GM18868 (cell line): ENCODE measurements around the gene MAP2K2.

Source experiments
- ATAC-seq: cut with Tn5 transposase; IDR thresholded peaks from one replicate; pipeline ENCODE4 v1.9.1; 2021; ENCODE audit warnings: mild to moderate bottlenecking, moderate library complexity; ENCODE audit not compliant: unreplicated experiment

Gene MAP2K2

DNA sequence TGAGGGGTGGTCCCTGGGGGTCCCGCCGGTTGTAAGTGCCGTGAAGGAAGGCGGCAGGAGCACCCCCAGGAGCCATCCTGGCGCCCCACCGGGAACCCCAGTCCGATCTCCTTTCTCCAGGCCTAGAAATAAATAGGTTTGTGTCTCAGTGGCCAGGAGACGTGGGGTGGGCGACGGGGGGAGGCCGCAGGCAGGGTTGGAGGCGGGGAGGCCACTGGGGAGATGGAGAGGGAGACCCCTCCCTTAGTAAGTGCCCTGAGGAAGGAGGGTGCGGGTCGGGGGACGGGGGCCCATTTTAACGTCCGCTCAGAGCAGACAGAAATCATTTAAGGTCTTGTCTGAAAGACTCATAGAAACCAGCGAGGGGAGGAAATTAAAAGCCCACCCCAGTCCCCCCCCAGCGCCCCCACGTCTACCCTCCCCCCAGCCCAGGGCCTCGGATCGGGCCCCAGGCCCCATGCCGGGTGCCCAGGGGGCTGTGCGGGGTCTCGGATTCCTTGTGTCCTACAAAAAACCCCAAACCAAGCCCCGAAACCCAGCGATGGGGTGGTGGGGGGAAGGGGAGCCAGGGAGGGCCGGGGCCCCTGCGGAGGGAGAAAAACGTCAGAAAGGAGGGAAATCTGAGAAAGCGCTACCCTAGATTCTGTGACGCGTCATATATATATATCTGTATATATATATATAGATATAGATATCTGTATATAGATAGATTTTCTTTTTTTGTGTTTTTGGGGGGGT is 76.8 kb downstream of the MAP2K2 start:
- ATAC-seq: no peak

DNA sequence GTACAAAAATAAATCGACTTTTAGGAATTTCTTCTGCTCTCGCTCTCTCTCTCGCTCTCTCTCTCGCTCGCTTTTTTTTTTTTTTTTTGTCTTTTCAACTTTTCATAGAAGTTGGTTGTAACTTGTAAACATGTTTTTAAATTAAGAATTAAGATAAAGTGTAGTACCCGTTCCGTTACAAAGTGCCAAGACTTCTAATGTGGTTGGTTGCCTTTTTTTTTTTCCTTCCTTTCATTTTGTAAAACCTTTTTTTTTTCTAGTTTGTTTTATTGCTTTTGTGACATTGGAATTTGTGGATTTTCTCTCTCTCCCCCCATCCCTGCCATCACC is 77.6 kb downstream of the MAP2K2 start:
- ATAC-seq: no peak

DNA sequence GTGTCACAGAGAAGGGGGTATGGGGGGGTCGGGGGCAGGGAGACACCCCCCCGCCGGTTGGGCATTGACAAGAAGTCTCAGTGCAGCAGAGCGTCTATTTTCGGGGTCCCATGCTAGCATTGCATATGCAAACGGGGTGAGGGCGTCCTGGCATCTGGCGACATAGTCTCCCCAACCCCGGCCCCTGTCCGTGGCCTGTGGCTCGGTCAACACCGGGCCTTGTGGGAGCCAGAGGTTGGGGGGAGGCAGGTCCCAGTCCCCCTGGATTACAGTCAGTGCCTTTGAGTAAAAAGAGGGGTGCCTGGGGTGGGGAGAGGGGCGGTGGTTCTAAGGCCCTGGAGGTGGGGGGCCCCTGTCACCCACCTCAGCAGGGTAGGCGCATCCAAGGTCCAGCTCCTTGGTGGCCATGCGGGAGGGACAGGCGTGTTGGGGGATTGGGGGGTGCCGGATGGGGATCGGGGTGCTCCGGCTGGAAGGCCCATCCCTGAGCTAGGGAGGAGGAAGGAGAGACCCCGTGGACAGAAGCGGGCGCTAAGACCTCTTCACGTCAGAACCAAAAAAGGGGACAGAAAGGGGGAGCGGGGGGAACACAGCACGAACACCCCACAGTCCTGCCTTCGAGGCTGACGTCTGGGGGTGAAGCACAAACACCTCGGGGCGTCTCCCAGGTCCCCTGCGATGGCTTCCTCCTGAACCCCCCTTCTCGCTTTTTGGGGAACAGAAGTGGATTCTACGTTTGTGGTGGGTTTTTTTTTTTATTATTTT is 78.1 kb downstream of the MAP2K2 start:
- ATAC-seq: no peak

DNA sequence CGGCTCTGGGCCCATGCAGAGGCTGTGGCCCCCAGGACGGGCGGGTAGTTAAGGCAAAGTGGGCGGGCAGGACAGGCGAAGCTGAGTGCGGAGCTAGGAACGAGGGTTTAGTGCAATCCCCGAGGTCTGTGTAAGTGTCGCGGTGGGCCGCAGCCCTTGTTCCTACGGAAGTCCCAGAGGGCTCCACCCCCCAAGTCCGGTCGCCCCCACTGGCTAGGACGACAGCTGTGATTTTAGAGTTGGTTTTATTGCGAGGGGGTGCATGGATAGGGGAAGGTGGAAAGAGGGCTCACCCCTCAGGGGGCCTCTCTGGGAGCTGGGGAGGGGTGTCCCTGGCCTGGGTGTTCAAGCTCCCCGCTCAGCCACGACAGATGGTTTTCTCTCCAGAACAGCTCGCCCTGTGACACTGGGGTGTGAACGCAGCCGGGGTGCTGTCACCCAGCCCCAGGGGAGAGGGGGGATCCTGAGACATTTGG is 78.9 kb downstream of the MAP2K2 start:
- ATAC-seq: no peak

DNA sequence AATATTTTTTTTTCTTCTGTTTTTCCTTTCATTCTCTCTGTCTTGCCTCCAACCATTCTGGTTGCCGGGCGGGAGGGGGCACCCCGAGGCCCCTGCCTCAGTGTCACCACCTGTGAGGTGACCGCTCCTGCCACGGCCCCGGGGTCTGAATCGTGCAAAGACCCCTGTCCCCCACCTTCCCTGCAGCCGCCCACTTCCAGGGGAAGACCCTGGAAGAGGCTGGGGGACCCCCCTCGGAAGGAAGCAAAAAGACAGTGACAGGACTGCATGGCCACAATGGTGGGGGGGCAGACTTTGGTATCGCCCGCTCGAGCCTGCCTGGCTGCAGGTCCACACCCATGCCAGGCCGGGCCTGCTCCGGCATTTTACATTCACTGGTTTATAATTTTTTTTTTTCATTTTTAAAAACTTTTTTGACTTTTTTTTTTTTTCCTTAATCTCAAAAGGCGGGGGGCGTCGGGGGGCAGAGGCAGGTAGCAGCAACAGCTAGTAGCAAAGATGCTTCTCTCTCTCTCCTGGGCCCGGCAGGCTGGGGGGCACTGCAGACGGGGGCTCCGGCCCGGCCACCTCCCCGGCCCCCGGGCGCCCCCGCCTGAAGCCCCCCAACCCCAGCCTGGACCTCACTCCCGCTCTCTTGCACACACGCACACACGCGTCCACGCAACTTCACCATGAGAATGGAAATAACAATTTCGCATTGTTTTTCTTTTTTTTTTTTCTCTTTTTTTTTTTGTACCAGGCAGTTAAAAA is 79.8 kb downstream of the MAP2K2 start:
- no peak for ATAC-seq

DNA sequence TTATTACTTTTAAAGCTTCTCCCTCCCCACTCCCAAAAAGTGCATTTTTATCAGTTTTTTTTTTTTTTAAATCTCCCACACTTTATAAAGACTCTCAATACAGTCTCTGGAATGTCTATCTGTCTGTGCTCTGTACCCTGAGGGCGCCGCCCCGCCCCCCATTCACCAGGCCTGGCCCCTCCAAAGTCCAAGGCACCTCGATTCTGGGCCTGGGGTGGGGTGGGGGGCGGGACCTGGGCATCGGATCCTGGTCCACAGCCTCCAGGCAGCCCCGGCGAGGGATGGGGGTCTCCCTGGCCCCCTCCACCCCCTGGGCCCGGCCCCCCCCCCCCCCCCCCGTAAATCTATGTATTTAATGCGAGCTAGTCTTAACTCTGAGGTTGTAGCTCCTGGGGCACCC is 80.5 kb downstream of the MAP2K2 start:
- no peak for ATAC-seq

DNA sequence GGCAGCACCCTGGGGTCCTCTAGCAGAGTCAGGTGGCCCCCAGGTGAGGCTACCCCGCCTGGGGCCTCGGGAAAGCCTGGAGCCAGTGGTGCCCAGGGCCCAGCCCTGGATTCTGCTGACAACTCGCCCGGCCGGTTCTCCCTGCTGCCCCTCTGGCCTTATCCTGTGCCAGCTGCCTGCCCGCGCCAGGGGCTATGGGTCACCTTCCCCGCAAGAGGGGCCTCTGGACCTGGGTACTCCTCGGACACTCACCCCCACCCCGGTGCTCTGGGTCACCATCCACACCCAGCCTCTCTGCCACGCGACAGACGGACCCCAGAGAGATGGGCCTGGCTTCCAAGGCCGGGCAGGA is 81.2 kb downstream of the MAP2K2 start:
- ATAC-seq: no peak

DNA sequence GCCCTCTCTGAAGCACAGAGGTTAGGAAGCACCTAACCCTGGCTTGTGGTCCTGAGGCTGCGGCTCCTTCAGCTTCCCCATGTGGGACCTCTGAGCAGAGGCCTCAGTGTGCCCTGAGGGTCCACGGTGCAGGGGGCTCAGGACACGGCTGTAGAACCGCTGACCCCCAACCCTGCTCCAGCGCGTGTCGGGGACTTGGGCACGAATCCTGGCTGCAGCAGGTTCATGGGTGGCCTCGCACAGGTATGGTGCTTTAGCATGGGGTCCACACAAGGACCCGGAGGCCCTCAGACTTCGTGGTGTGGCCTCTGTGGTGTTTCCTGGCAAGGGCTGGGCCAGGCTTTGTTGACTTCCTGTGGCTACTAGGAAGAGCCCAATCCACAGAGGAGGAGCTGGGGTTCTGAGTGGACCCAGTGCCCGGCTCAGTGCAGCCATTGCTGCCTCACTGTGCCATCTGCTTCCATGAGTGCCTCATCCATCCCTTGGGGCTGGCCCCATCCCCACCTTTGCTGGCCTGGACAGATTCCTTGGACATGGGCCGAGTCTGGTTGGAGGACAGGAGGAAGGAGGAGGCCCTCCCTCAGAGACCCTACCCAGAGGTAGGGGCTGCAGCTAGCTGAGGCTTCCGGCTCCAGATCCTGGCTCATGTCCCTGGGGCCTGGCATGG is 81.7 kb downstream of the MAP2K2 start:
- no peak for ATAC-seq
